ENCODE results near the gene PARP6. TPM values are rescaled to one million over a fixed set of nuclear protein-coding genes. Genes with fewer than 3 reads are reported as not detected.
"Not testable (repeated sequence)": the region's sequence is repeated elsewhere in the genome, so short reads cannot be mapped to it uniquely, and the experiment has no call there.

Gene PARP6
- total RNA-seq, 2 donors from 2014 or later = 87.3 to 92.1 TPM

GRCh38 chr15:72276326-72276700 lies 4.0 kb upstream of the PARP6 start:
- Histone ChIP-seq H3K4me1 (ENCODE audit: control insufficient read depth, insufficient read depth, low read length) (peaks cover 3% of the 10 kb centered on the region), H3K27ac (ENCODE audit: low read depth, low read length) (no peak overlapping the region), H3K27me3 (ENCODE audit: control insufficient read depth, insufficient read depth, low read length, poor library complexity, severe bottlenecking) (peaks cover 52% of the 10 kb centered on the region), H3K4me3 (ENCODE audit: low read length) (no peak overlapping the region), H3K9ac (ENCODE audit: extremely low read depth, low read length, poor library complexity, severe bottlenecking) (no peak overlapping the region), H3K9me3 (ENCODE audit: control insufficient read depth, low read length) (no peaks in the 10 kb centered on the region), H3K36me3 (ENCODE audit: control insufficient read depth, insufficient read depth, low read length) (no peaks in the 10 kb centered on the region)
- Mint-ChIP-seq H3K4me3 (no peak overlapping the region), H3K27ac (no peak overlapping the region), H3K36me3 (ENCODE audit: low read depth) (no peaks in the 10 kb centered on the region), H3K4me1 (peaks cover 12% of the 10 kb centered on the region), H3K9me3 (no peaks in the 10 kb centered on the region), H3K27me3 (ENCODE audit: insufficient read depth) (peaks cover 49% of the 10 kb centered on the region)
- no peak for DNase-seq
- no peak for TF ChIP-seq CTCF (conservative IDR thresholded peaks at IDR 0.05)

- peaks cover 17% of the 10 kb centered on the region for H3K4me1 Mint-ChIP-seq
- H3K36me3 Mint-ChIP-seq (ENCODE audit: low read depth); H3K36me3 ChIP-seq (ENCODE audit: control insufficient read depth, insufficient read depth, low read length); H3K4me3 ChIP-seq (ENCODE audit: low read length); H3K9ac ChIP-seq (ENCODE audit: extremely low read depth, low read length, poor library complexity, severe bottlenecking); H3K27ac ChIP-seq (ENCODE audit: low read depth, low read length); H3K9me3 ChIP-seq (ENCODE audit: control insufficient read depth, low read length); H3K4me1 ChIP-seq (ENCODE audit: control insufficient read depth, insufficient read depth, low read length); H3K4me3 Mint-ChIP-seq; H3K9me3 Mint-ChIP-seq; DNase-seq; H3K27ac Mint-ChIP-seq: not testable (repeated sequence)
- peaks cover 49% of the 10 kb centered on the region for H3K27me3 Mint-ChIP-seq (ENCODE audit: insufficient read depth)
- H3K27me3 ChIP-seq (ENCODE audit: control insufficient read depth, insufficient read depth, low read length, poor library complexity, severe bottlenecking) = peaks cover 52% of the 10 kb centered on the region
Observed at GRCh38 chr15:72275635-72276325, 3.4 kb upstream of the PARP6 start.

DNA sequence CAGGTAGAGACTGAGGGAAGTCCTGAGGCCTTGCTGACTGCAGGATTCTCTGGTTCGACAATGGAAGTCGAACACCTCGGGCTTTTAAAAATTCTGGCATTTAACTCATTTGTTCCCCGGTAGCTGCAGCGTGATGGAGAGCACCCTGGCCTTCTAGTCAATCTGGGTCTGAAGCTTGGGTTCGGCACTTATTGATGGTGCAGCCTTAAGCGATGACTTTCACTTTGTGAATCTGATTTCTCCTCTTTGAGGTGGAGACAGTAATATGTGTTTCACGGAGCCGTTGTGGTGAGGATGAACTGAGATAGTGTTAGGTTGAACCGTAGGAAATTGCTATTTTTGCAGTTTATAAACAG lies 621 bp upstream of the PARP6 start:
- Mint-ChIP-seq H3K27me3 (ENCODE audit: insufficient read depth) (peaks cover 31% of the 10 kb centered on the region), H3K27ac (peak overlapping the region; percentile 13), H3K4me1 (peaks cover 23% of the 10 kb centered on the region), H3K36me3 (ENCODE audit: low read depth) (peaks cover 21% of the 10 kb centered on the region), H3K4me3 (peak overlapping the region; percentile 81), H3K9me3 (no peaks in the 10 kb centered on the region)
- no peak overlapping the region for H3K27ac ChIP-seq (ENCODE audit: low read depth, low read length)
- no peak for DNase-seq
- H3K27me3 ChIP-seq (ENCODE audit: control insufficient read depth, insufficient read depth, low read length, poor library complexity, severe bottlenecking) = peaks cover 32% of the 10 kb centered on the region
- H3K4me1 ChIP-seq (ENCODE audit: control insufficient read depth, insufficient read depth, low read length) = peaks cover 7% of the 10 kb centered on the region
- H3K4me3 ChIP-seq (ENCODE audit: low read length) = peak overlapping the region; percentile 59
- H3K9me3 ChIP-seq (ENCODE audit: control insufficient read depth, low read length) = no peaks in the 10 kb centered on the region
- WGBS, 2 experiments (ENCODE audit: insufficient coverage in 1 of 2, insufficient read length in 1 of 2) = 53 to 60% methylated on average over 9 to 10 of the region's 10 CpGs
- H3K36me3 ChIP-seq (ENCODE audit: control insufficient read depth, insufficient read depth, low read length) = peaks cover 31% of the 10 kb centered on the region
- TF ChIP-seq CTCF (conservative IDR thresholded peaks at IDR 0.05) = no peak
- no peak overlapping the region for H3K9ac ChIP-seq (ENCODE audit: extremely low read depth, low read length, poor library complexity, severe bottlenecking)

DNA sequence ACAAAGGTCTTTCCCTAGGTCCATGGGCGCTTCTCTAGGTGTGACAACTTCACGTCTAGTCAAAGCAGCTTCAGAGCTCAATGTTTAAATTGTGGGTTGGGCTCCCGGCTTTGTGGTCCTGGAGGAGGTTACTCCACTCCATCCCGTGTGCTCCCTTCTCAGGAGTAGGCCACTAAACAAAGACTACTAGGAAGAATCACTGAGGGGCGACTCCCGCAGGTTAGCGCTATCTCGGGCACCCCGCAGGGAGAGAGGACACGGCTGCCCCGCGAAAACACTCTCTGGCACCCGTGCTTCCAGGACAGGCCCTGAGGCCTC lies 500 bp downstream of the PARP6 start:
- DNase-seq = peak; percentile 81
- H3K27me3 ChIP-seq (ENCODE audit: control insufficient read depth, insufficient read depth, low read length, poor library complexity, severe bottlenecking) = peaks cover 28% of the 10 kb centered on the region
- WGBS, 2 experiments (ENCODE audit: insufficient coverage in 1 of 2, insufficient read length in 1 of 2) = 5 to 8% methylated on average over 6 to 13 of the region's 13 CpGs
- H3K27ac ChIP-seq (ENCODE audit: low read depth, low read length) = no peak overlapping the region
- peak overlapping the region; percentile 81 for H3K4me3 Mint-ChIP-seq
- peaks cover 28% of the 10 kb centered on the region for H3K36me3 Mint-ChIP-seq (ENCODE audit: low read depth)
- peaks cover 25% of the 10 kb centered on the region for H3K27me3 Mint-ChIP-seq (ENCODE audit: insufficient read depth)
- H3K27ac Mint-ChIP-seq = peak overlapping the region; percentile 85
- H3K9me3 ChIP-seq (ENCODE audit: control insufficient read depth, low read length) = no peaks in the 10 kb centered on the region
- peak overlapping the region; percentile 77 for H3K9ac ChIP-seq (ENCODE audit: extremely low read depth, low read length, poor library complexity, severe bottlenecking)
- peaks cover 23% of the 10 kb centered on the region for H3K4me1 Mint-ChIP-seq
- H3K4me3 ChIP-seq (ENCODE audit: low read length) = peak overlapping the region; percentile 82
- H3K4me1 ChIP-seq (ENCODE audit: control insufficient read depth, insufficient read depth, low read length) = peaks cover 7% of the 10 kb centered on the region
- H3K36me3 ChIP-seq (ENCODE audit: control insufficient read depth, insufficient read depth, low read length) = peaks cover 40% of the 10 kb centered on the region
- no peaks in the 10 kb centered on the region for H3K9me3 Mint-ChIP-seq
- TF ChIP-seq CTCF (conservative IDR thresholded peaks at IDR 0.05) = no peak

Data from endodermal cell (in vitro differentiated cells).